HG03521 (cell line): ENCODE results near the gene MTERF4.

Experiments
- ATAC-seq: cut with Tn5 transposase; IDR thresholded peaks from one replicate; pipeline ENCODE4 v1.9.1; 2021; ENCODE audit warnings: mild to moderate bottlenecking, moderate library complexity; ENCODE audit not compliant: unreplicated experiment

The MTERF4 gene

DNA sequence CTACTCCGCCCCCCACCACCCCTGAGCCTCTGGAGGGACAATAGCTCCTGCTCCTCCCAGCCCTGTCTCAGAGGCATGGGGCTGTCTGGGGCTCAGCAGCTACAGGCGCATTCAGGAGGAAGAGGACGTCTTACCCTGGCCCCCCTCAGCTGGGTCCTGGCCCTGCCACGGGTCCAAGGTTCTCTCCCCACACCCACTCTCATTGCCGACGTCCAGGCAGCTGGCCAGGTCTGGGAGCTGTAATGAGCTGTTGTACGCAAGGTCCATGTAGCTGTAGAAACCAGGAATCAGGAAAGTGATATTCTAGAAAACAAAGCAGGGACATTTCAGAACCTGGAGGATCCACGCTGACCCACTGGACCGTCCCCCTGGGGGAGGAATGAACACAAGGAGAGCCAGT is 33.6 kb upstream of the MTERF4 start:
- no peak for ATAC-seq

- ATAC-seq: no peak
Measured at GRCh38 chr2:241134711-241135110, 32.6 kb upstream of the MTERF4 start.

DNA sequence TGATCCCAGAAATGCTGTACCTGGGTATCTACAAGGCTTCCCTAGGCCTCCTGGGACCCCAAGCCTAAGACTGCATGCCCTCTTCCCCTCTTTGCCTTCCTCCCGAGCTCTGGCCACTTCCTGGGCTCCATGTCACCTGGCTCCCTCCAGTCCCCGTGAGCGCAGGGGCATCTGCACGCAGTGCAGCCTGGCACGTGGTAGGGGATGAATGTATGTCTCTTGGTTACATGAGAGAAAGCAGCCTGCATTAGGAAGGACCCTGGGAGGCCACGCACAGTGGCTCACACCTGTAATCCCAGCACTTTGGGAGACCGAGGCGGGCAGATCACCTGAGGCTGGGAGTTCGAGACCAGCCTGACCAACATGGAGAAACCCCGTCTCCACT is 31.3 kb upstream of the MTERF4 start:
- ATAC-seq: no peak

- ATAC-seq: no peak
Measured at GRCh38 chr2:241132538-241133435, 30.7 kb upstream of the MTERF4 start.

- no peak for ATAC-seq
Measured at GRCh38 chr2:241131531-241131930, 29.4 kb upstream of the MTERF4 start.

GRCh38 chr2:241130316-241130715 is 28.2 kb upstream of the MTERF4 start:
- ATAC-seq: no peak

- ATAC-seq: no peak
Measured at GRCh38 chr2:241129086-241129871, 27.2 kb upstream of the MTERF4 start.

- no peak for ATAC-seq
Measured at GRCh38 chr2:241128266-241128665, 26.2 kb upstream of the MTERF4 start.

DNA sequence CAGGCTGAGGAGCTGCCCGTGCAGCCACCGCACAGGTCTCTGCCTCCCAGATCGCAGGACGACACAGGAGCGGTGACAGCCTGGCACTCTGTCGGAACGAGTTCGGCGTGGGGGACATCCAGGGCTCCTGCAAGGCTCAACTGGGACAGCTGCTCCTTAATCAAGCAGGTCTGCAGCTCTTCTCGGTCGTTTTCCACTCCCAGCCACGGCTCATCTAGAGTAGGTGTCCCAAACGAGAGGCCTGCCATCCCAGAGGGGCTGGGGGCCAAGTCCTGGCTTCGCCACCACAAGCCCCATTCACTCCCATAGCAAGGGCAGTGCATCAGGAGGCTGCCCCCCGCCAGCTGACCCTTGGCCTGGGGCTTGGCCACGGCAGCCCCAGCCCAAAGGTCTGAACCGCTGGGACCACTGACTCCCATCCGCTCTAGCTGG is 24.7 kb upstream of the MTERF4 start:
- no peak for ATAC-seq

DNA sequence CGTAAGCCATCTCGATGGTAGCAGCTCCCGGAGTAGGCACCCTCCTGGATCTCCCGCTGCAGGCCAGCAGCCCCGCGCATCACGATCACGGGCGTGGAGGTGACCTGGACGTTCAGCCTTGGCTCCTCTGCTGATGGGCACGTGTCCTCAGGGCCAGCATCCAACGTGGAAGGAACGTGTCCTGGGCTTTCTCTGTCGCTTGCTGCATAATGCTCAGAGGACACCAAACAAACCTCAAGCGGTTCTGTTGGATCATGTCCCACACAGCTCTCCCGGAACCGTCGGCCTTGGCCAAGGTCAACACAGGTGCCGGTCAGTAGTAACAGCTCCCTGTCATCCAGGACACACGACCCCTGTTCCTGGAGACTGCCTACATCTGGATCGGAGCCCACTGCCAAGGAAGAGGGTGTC is 24.1 kb upstream of the MTERF4 start:
- ATAC-seq: no peak

- no peak for ATAC-seq
Measured at GRCh38 chr2:241125626-241126025, 23.5 kb upstream of the MTERF4 start.

DNA sequence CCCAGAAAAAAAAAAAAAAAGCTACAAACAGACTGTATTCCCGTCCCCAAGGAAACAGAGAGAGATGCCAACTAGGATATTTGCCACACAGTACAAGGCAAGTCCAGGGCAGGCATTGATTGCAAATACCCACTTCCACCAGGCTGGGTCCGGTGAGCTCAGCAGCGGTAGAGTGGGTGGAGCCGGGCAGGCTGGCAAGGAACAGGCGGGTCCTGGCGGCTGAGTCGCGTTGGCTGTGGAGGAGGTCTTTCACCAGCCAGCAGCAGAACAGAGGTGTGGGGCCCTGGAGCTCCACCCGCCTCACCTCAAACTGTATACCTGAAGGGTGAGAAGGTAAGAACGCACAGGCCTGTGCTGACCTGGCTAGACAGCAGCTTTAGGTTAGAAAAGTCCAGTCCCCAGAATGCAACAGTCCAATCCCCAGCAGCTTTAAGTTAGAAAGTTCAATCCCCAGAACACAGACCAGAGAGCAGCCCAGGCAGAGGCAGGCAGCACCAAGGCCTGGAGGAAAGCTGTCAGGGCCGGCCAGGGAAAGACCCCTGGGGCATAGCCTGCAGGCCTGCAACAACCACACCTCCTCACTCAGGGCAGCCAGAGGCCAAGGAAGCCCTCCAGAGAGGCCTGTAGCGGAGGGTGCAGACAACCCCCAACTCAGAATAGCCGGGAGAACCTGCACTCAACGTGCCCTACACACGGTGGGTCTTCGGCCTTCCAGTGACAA is 21.9 kb upstream of the MTERF4 start:
- no peak for ATAC-seq

DNA sequence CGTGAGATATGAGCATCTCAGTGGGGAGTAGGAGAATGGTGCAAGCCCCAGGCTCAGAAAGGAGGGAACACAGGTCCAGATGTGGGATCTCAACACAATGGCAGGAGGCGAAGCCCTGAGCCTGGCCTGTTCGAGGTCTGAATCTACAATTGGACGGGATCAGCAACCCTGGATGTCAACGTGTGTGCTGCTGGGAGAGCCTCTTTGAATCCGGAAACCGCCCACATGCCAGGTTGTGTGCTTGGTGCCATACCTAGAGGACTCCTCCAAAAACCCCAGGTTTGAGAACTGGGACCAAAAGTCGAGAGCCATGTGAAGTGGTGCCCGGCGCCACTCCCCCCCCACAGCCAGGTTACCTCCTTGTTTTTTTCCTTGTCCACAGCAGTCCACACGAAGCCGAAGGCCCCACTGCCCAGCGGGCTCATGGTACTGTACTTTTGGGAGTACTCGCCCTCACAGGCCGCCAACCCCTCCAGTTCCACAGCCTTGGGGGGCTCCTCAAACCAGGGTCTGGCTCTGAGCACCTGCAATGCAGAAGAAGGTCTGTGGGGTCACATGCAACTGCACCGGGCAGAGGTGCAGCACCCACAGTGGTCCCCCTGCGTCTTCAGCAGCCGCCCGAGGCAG is 20.4 kb upstream of the MTERF4 start:
- ATAC-seq: no peak

DNA sequence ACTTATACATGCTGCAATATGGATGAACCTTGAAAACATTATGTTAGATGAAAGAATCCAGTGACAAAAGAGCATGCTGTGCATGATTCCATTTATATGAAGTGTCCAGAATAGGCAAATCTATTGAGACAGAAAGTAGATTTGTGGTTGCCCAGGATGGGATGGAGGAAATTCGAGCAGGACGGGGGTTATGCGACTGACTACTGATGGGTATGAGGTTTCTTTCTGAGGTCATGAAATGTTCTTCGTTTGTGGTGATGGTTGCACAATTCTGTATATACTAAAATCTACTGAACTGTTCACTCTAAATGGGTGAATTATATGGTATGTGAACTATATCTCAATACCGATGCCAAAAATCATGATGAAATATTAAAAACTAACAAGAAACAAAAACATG is 18.9 kb upstream of the MTERF4 start:
- no peak for ATAC-seq

DNA sequence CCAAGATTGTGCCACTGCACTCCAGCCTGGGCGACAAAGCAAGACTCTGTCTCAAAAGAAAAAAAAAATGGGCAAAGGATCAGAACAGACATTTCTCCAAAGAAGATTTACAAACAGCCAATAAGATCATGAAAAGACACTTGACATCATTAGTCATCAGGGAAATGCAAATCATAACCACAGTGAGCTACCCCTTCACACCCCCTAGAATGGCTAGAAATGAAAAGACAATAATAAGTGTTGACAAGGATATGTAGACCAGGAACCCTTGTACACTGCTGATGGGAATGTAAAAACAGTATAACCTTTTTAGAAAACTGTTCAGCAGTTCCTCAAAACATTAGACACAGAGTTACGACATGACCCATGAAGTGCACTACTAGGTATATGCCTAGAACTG is 18.4 kb upstream of the MTERF4 start:
- ATAC-seq: no peak

DNA sequence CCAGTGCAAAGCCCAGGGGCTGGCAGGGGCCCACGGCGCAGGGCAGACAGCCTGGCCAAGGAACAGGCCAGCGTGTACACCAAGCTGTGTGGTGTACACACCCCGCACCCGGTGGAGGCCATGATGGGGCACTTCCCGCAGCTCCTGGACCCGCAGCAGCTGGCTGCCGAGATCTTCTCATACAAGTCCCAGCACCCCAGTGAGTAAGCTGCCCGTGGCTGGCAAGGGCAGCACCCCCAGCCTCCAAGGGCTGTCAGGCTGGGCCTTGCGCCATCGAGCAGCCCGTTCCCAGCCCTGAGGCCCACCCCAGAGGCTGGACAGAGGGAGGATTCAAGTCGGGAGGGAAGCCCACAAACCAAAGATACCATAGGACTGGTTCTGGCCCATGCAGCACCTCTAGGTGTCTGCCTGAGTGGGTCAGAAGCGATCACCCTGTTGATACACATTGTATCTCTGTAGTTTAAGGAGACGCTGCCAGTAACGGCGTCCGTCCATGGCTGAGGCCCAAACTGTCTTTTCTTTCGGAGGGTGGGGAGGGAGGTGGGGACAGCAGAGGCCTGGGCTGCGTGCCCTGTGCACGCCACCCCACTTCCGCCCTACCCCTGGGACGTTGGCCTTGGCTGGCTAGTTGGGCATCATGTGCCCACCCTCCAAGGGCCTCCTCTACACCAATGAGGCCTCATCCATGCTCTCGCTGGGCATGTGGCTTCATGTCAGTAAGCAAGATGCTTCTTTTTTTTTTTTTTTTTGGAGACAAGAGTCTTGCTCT is 16.8 kb upstream of the MTERF4 start:
- no peak for ATAC-seq

- no peak for ATAC-seq
Measured at GRCh38 chr2:241116606-241117560, 14.8 kb upstream of the MTERF4 start.

DNA sequence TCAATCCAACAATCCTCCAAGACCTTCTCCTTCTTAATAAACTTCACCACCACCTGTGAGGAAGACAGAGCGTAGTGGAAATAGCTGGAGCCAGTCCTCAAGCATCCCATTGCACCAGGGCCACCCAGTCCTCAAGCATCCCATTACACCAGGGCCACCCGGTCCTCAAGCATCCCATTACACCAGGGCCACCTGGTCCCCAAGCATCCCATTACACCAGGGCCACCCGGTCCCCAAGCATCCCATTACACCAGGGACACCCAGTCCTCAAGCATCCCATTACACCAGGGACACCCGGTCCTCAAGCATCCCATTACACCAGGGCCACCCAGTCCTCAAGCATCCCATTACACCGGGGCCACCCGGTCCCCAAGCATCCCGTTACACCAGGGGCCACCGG is 13.3 kb upstream of the MTERF4 start:
- no peak for ATAC-seq

DNA sequence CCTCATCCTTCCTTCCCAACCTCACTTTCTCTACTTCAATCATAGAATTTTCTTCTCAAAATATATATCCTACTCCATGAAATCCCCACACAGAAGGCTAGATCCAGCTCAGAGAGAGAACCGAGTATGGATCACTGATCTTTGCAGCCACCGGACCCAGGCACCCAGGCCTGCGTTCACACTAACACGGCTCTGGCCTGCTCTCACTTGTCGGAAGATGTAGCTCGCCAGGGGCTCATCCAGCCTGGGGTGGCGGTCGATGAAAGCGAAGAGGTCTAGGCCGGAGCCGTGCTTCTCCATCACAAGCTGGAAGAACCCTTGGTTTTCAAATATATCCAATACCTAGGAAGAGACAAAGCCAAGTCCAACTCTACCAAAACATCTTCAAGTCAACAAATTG is 12.7 kb upstream of the MTERF4 start:
- no peak for ATAC-seq
